Measurements from ENCODE around the gene NRROS.
"Not testable (repeated sequence)": the region's sequence is repeated elsewhere in the genome, so short reads cannot be mapped to it uniquely, and the experiment has no call there.

NRROS gene

DNA sequence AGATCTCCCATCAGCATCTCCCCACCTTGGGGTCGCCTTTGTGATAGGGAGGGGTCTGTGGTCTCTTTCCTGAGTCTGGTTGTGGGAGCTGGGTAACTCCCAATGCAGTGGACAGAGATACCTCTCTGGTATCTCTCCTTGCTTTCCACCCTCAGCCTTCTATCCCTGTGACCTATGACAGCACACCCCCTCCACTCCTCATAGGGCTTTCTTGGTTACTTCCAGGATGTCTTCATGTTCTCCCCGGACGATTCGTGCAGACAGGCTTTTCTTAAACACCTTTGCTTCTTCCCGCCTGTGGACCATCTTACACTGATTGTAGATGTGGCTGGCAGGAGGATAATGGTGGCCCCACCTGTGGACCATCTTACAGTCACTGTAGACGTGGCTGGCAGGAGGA is 14.2 kb upstream of the NRROS start:
- Histone ChIP-seq H3K9me3 (replicated peaks; ENCODE audit: low read length) (no peaks in the 10 kb centered on the region), H3K4me3 (ENCODE audit: low read length) (no peak overlapping the region), H3K4me2 (ENCODE audit: low read length) (no peak overlapping the region), H3K4me1 (ENCODE audit: control insufficient read depth, insufficient read depth, low read length) (no peaks in the 10 kb centered on the region), H3K27me3 (ENCODE audit: control insufficient read depth, insufficient read depth, low read length) (no peaks in the 10 kb centered on the region), H3K36me3 (ENCODE audit: insufficient read depth, low read length) (no peaks in the 10 kb centered on the region), H3K9ac (ENCODE audit: low read depth, low read length) (no peak overlapping the region)

DNA sequence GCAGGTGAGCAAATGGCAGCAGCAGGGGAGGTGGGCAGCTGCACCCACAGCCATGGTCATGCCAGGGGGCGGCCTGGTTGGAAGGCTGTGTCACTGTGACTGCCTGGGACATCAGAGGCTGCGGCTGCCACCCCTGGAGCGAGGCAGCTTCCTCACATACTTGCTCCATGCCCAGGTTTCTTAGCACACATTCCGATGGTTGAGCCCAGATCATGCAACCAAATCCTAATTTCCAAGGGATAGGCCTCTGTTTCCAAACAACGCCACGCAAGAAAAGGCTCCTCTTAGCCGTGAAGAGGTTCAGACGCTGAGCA is 11.6 kb upstream of the NRROS start:
- Histone ChIP-seq H3K4me2 (ENCODE audit: low read length) (no peak overlapping the region), H3K9ac (ENCODE audit: low read depth, low read length) (no peak overlapping the region), H3K4me3 (ENCODE audit: low read length) (no peak overlapping the region), H3K4me1 (ENCODE audit: control insufficient read depth, insufficient read depth, low read length) (no peaks in the 10 kb centered on the region), H3K36me3 (ENCODE audit: insufficient read depth, low read length) (no peaks in the 10 kb centered on the region), H3K27me3 (ENCODE audit: control insufficient read depth, insufficient read depth, low read length) (no peaks in the 10 kb centered on the region), H3K9me3 (replicated peaks; ENCODE audit: low read length) (no peaks in the 10 kb centered on the region)

DNA sequence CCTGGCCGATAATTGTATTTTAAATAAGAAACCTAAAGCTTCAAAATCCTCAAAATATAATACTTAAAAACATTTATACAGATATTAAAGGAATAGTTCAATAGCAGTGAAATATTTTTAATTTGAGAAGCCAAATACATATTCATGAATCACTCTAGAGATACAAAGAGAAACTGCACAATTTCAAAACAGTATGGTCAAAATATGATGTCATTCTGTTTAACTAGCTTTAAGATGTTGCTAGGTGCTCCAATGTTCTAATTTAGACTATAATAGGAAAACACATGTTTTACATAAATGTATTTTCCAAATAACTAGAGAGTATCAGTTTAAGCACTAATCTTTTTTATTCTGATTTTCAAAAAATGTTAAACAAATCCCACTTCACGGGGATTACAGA is 10.3 kb upstream of the NRROS start:
- Histone ChIP-seq H3K36me3 (ENCODE audit: insufficient read depth, low read length) (no peaks in the 10 kb centered on the region), H3K27me3 (ENCODE audit: control insufficient read depth, insufficient read depth, low read length) (no peaks in the 10 kb centered on the region), H3K4me3 (ENCODE audit: low read length) (no peak overlapping the region), H3K4me1 (ENCODE audit: control insufficient read depth, insufficient read depth, low read length) (no peaks in the 10 kb centered on the region), H3K9ac (ENCODE audit: low read depth, low read length) (no peak overlapping the region), H3K4me2 (ENCODE audit: low read length) (no peak overlapping the region), H3K9me3 (replicated peaks; ENCODE audit: low read length) (no peaks in the 10 kb centered on the region)

DNA sequence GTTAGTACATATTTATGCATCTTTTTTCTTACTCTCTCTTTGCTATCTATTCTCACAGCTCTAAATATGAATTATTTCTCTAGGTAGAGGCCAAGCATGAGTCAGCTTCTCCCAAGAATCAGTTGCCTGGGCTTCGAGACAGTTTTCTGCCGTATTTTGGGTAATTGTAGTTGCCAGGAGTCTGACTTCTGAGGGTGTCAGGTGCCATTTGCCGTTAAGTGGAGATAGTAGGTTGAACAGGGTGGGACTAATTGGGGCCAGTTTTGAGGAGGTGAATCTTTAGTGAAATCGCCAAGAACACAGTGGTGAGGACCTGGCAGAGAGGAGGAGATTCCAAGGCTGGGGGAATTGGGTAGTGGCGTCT is 7.8 kb upstream of the NRROS start:
- H3K27me3 ChIP-seq (ENCODE audit: control insufficient read depth, insufficient read depth, low read length): peaks cover 7% of the 10 kb centered on the region
- H3K9ac ChIP-seq (ENCODE audit: low read depth, low read length): peak overlapping the region; percentile 85
- peak overlapping the region; percentile 77 for H3K4me2 ChIP-seq (ENCODE audit: low read length)
- H3K36me3 ChIP-seq (ENCODE audit: insufficient read depth, low read length): no peaks in the 10 kb centered on the region
- H3K9me3 ChIP-seq (replicated peaks; ENCODE audit: low read length): no peaks in the 10 kb centered on the region
- H3K4me3 ChIP-seq (ENCODE audit: low read length): peak overlapping the region; percentile 75
- H3K4me1 ChIP-seq (ENCODE audit: control insufficient read depth, insufficient read depth, low read length): no peaks in the 10 kb centered on the region

DNA sequence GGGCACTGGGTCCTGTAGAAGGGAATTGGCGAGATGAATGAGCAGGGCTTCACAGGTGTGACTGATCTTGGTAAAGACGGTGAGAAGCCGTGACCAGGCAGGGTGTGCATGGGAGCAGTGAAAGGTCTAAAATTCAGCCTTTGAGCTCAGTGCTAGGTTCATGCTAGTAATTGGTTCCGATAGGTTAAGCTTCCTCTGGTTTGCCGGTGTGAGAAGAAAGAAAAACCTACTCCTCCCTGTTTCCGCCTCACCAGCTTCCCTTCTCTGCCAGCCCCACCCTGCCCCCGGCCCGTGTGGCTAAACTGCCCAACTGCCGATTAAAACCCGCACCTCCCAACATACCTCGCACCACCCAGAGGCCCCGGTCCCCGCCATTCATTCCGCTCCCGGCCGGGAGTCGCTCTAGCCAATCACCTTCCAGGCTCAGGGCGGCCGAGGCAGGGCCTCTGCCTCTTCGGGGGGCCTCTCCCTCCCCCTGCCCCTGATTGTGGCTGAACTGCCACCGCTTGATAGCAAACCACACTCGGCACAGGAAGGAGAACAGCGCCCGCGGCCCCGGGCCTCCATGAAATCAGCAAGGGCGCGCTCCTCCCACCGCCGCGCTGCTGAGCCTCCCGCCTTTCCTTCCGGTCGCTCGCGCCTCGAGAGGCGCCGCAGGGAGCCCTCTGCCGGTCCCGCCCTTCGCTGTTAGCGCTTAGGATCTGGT is 7.3 kb upstream of the NRROS start:
- Histone ChIP-seq H3K27me3 (ENCODE audit: control insufficient read depth, insufficient read depth, low read length) (peaks cover 9% of the 10 kb centered on the region), H3K9me3 (replicated peaks; ENCODE audit: low read length) (no peaks in the 10 kb centered on the region), H3K36me3 (ENCODE audit: insufficient read depth, low read length) (no peaks in the 10 kb centered on the region), H3K4me2 (ENCODE audit: low read length) (peak overlapping the region; percentile 77), H3K4me3 (ENCODE audit: low read length) (peak overlapping the region; percentile 75), H3K4me1 (ENCODE audit: control insufficient read depth, insufficient read depth, low read length) (no peaks in the 10 kb centered on the region), H3K9ac (ENCODE audit: low read depth, low read length) (peak overlapping the region; percentile 85)

DNA sequence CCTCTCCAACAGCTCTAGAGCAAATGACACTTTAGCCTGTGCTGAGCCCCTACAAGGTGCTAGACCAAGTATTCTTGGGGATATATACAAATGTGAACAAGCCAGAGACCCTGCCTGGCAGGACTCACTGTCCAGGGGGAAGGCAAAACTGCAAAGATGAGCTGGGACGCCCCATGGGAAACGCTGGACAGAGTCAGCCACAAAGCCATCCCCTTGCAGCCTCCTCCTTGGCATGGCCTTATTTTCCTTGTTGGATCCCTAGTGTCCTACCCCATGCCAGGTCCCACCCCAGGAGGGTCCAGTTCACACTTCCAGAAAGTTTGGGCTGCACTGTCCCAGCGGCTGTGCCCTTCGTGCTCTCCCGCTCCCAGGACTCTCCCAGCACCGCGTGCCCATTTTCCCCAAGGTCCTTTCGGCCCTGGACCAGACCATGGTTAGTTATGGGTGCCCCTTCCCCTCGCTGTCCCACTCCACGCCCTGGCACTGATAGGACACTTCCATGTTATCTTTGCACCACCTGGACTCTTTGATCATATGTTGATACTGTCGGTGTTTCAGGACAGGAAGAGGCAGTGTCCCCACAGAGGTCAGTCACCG is 5.8 kb upstream of the NRROS start:
- Histone ChIP-seq H3K36me3 (ENCODE audit: insufficient read depth, low read length) (no peaks in the 10 kb centered on the region), H3K4me2 (ENCODE audit: low read length) (no peak overlapping the region), H3K4me3 (ENCODE audit: low read length) (no peak overlapping the region), H3K27me3 (ENCODE audit: control insufficient read depth, insufficient read depth, low read length) (peaks cover 18% of the 10 kb centered on the region), H3K9me3 (replicated peaks; ENCODE audit: low read length) (no peaks in the 10 kb centered on the region), H3K4me1 (ENCODE audit: control insufficient read depth, insufficient read depth, low read length) (no peaks in the 10 kb centered on the region), H3K9ac (ENCODE audit: low read depth, low read length) (no peak overlapping the region)

DNA sequence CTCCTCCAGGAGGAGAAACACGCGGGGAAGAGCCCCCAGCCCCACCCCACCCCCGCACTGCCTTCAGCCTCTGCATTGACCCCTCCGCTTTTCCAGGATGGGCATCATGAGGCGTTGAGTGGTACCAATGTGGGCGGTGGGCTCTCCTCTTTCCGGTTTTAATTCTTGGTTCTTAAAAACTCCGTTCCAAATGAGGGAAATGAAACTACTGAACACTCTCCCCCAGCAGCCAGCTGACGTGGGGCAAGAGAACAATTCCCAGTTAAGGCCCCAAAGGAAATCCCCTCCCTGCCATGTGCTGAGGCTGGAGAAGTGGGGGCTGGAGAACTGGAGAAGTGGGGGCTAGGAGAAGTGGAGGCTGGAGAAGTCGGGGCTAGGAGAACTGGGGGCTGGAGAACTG is 5.3 kb upstream of the NRROS start:
- no peak overlapping the region for H3K4me3 ChIP-seq (ENCODE audit: low read length)
- peaks cover 21% of the 10 kb centered on the region for H3K27me3 ChIP-seq (ENCODE audit: control insufficient read depth, insufficient read depth, low read length)
- no peak overlapping the region for H3K9ac ChIP-seq (ENCODE audit: low read depth, low read length)
- H3K4me1 ChIP-seq (ENCODE audit: control insufficient read depth, insufficient read depth, low read length): no peaks in the 10 kb centered on the region
- no peaks in the 10 kb centered on the region for H3K9me3 ChIP-seq (replicated peaks; ENCODE audit: low read length)
- no peaks in the 10 kb centered on the region for H3K36me3 ChIP-seq (ENCODE audit: insufficient read depth, low read length)
- no peak overlapping the region for H3K4me2 ChIP-seq (ENCODE audit: low read length)

DNA sequence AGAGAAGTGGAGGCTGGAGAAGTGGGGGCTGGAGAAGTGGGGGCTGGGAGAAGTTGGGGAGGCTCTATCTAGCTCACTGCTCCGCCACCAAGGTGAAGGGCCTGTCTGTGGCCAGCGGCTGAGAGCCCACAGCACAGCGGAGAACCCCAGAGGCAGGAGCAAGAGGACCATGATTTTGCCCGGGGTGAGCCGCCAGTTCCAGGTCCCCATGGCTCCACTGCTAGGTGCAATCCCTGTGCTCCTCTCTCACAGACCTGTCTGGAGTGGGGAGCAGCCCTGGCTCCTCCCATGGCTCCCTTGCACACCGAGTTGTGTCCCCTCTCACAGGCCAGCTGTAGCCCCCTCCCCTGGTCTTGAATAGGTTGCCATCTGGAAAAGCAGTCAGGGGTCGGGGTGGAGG is 4.7 kb upstream of the NRROS start:
- H3K4me2 ChIP-seq (ENCODE audit: low read length): no peak overlapping the region
- H3K4me1 ChIP-seq (ENCODE audit: control insufficient read depth, insufficient read depth, low read length): no peaks in the 10 kb centered on the region
- peaks cover 23% of the 10 kb centered on the region for H3K27me3 ChIP-seq (ENCODE audit: control insufficient read depth, insufficient read depth, low read length)
- no peak overlapping the region for H3K9ac ChIP-seq (ENCODE audit: low read depth, low read length)
- no peaks in the 10 kb centered on the region for H3K9me3 ChIP-seq (replicated peaks; ENCODE audit: low read length)
- H3K36me3 ChIP-seq (ENCODE audit: insufficient read depth, low read length): no peaks in the 10 kb centered on the region
- no peak overlapping the region for H3K4me3 ChIP-seq (ENCODE audit: low read length)

DNA sequence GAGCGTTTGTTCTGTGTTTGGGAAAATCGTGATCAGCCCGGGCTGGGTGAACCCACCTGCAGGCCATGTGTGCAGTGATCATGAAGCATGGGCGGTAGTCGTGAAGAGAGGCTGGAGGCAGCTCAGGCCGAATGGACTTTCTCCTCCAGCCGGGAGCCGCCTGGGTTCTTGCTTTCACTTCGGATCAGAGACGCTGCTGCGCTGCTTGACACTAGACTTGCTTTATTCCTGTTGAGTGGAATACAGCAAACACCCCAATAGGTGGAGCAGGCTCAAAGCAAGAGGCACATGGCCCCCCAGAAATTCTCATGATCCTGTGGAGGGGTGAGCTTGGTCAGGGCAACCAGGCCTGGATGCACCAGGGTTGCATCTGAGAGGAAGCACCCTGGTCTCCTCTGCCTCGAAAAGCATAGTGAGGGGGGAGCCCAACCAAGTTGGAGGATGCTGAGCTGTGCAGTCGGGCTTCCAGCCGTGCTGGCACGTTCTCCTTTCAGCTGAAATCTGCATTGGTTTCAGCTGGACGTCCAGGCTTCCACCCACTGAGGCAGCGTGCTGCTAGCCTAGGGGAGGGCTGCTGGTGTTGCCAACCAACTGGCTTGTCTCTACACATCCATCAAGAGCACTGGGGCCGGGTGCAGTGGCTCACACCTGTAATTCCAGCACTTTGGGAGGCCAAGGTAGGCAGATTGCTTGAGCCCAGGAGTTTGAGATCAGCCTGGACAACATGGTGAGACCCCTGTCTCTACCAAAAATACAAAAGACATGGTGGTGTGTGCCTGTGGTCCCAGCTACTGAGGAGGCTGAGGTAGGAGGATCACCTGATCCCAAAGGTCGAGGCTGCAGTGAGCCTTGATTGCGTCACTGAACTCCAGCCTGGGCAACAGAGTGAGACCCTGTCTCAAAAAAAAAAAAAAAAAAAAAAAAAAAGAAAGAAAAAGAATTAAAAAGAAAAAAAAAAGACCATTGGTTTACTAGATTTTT is 2.8 kb upstream of the NRROS start:
- Histone ChIP-seq H3K9me3 (replicated peaks; ENCODE audit: low read length) (no peaks in the 10 kb centered on the region), H3K4me3 (ENCODE audit: low read length) (no peak overlapping the region), H3K9ac (ENCODE audit: low read depth, low read length) (no peak overlapping the region), H3K27me3 (ENCODE audit: control insufficient read depth, insufficient read depth, low read length) (peaks cover 28% of the 10 kb centered on the region), H3K4me1 (ENCODE audit: control insufficient read depth, insufficient read depth, low read length) (no peaks in the 10 kb centered on the region), H3K4me2 (ENCODE audit: low read length) (no peak overlapping the region), H3K36me3 (ENCODE audit: insufficient read depth, low read length) (no peaks in the 10 kb centered on the region)

DNA sequence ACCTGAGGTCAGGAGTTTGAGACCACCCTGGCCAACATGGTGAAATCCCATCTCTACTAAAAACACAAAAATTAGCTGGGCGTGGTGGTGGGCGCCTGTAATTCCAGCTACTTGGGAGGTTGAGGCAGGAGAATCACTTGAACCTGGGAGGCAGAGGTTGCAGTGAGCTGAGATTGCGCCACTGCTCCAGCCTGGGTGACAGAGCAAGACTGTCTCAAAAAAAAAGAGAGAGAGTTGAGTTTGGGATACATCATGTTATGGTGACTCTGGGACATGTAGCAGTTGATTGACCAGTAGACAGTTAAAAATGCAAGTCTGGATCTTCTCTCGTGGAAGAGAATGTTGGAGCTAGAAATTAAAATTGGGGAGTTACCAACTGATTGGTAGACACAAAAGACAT is 1.6 kb upstream of the NRROS start:
- H3K4me1 ChIP-seq (ENCODE audit: control insufficient read depth, insufficient read depth, low read length): not testable (repeated sequence)

DNA sequence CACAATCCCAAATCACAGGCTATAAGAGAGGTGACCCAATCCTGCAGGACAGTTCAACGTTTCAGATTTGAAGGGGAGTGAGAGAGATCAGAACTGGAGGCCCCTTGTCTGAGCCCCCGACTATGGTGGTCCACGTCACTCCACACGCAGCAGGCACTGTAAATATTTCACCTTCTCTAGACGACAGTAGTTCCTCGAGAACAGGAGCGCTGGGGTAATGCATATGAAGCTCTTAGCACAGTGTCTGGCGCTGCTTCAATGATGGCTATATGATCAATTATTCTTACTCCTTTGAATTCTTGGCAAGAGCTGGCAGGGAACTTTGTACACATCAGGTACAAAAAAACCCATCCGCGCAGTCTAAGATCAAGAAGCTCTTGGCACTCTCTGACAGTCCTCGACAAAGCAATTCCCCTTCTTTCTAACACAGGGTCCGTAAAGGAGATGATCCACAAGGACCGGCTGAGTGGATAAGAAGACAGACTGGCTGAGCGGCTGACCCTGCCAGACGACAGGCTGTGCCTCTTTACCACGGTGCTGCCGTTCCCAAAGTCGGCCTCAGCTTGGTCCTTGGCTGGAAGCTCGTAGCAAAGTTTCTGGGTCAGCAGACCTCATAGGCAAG is 522 bp upstream of the NRROS start:
- Histone ChIP-seq H3K27me3 (ENCODE audit: control insufficient read depth, insufficient read depth, low read length) (peaks cover 28% of the 10 kb centered on the region), H3K9me3 (replicated peaks; ENCODE audit: low read length) (no peaks in the 10 kb centered on the region), H3K4me2 (ENCODE audit: low read length) (peak overlapping the region; percentile 86), H3K4me3 (ENCODE audit: low read length) (peak overlapping the region; percentile 70), H3K9ac (ENCODE audit: low read depth, low read length) (no peak overlapping the region), H3K4me1 (ENCODE audit: control insufficient read depth, insufficient read depth, low read length) (no peaks in the 10 kb centered on the region), H3K36me3 (ENCODE audit: insufficient read depth, low read length) (no peaks in the 10 kb centered on the region)

More for the DNA sequence above, 1.6 kb upstream of the NRROS start:
- H3K4me2 ChIP-seq (ENCODE audit: low read length); H3K9me3 ChIP-seq (replicated peaks; ENCODE audit: low read length); H3K36me3 ChIP-seq (ENCODE audit: insufficient read depth, low read length); H3K9ac ChIP-seq (ENCODE audit: low read depth, low read length); H3K4me3 ChIP-seq (ENCODE audit: low read length): not testable (repeated sequence)
- peaks cover 28% of the 10 kb centered on the region for H3K27me3 ChIP-seq (ENCODE audit: control insufficient read depth, insufficient read depth, low read length)
